Esophagus muscularis mucosa (tissue), 3 donors: Measurements from ENCODE around the gene EDARADD.

Source experiments
- POLR2A ChIP-seq: fragments of 450-650 bp; IDR thresholded peaks from one replicate; pipeline ENCODE4 v1.6.1; 2017; ENCODE audit warnings: antibody characterized with exemption, moderate library complexity, mild to moderate bottlenecking, low read depth
- POLR2AphosphoS5 ChIP-seq, 2 donors: sonication (generic); formaldehyde crosslinking; IDR thresholded peaks; one replicate each; pipeline ENCODE4 v1.6.1; 2017; ENCODE audit warnings: antibody characterized with exemption in 2 of 2
- TF ChIP-seq, protein P1 (sequence below), 3 experiments: fragments of 200-600 bp in 2 of 3; fragments of 450-650 bp in 1 of 3; sonication (generic) in 2 of 3; IDR thresholded peaks; one replicate each; pipeline ENCODE4 v1.5.1; 2017 to 2019; ENCODE audit warnings: antibody characterized with exemption in 3 of 3, mild to moderate bottlenecking in 2 of 3, moderate library complexity in 1 of 3

DNA sequence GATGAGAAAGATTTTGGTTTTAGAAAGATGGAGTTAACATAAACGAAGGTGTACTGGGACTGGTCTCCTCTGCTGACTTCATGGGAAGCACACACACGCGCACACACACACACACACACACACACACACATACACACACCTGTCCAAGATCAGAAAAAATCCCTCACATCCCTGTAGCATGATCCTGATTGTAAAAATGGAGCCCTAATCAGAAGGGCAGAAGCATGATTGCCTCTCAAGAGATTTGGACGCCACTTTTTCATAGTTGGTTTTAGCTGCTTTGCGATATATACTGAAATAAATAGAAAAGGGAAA lies 73.2 kb downstream of the EDARADD start:
- no peak for TF ChIP-seq POLR2A
- TF ChIP-seq, protein P1, sequence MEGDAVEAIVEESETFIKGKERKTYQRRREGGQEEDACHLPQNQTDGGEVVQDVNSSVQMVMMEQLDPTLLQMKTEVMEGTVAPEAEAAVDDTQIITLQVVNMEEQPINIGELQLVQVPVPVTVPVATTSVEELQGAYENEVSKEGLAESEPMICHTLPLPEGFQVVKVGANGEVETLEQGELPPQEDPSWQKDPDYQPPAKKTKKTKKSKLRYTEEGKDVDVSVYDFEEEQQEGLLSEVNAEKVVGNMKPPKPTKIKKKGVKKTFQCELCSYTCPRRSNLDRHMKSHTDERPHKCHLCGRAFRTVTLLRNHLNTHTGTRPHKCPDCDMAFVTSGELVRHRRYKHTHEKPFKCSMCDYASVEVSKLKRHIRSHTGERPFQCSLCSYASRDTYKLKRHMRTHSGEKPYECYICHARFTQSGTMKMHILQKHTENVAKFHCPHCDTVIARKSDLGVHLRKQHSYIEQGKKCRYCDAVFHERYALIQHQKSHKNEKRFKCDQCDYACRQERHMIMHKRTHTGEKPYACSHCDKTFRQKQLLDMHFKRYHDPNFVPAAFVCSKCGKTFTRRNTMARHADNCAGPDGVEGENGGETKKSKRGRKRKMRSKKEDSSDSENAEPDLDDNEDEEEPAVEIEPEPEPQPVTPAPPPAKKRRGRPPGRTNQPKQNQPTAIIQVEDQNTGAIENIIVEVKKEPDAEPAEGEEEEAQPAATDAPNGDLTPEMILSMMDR (IDR thresholded peaks at IDR 0.05): no peak
- TF ChIP-seq POLR2AphosphoS5 (IDR thresholded peaks at IDR 0.05): no peak
